Fibroblast of pulmonary artery (primary cell): ENCODE data around the gene TSC22D3.
A peak's percentile ranks its signal among the peaks of the same experiment; 100 is the strongest.

ENCODE experiments used
- DNase-seq: peaks from one replicate; pipeline ENCODE4 v3.0.0-alpha.2; 2010; ENCODE audit warnings: low read depth
- H3K4me3 ChIP-seq: replicated peaks from 2 replicates; pipeline ENCODE4 v1.5.1; 2011; ENCODE audit warnings: low read depth, mild to moderate bottlenecking, control low read depth, low read length, moderate library complexity
- CTCF ChIP-seq: IDR thresholded peaks from 2 replicates; pipeline ENCODE4 v1.5.1; 2011; ENCODE audit warnings: mild to moderate bottlenecking, control low read depth, low read length, inconsistent platforms; ENCODE audit errors: missing control alignments

The TSC22D3 gene

DNA sequence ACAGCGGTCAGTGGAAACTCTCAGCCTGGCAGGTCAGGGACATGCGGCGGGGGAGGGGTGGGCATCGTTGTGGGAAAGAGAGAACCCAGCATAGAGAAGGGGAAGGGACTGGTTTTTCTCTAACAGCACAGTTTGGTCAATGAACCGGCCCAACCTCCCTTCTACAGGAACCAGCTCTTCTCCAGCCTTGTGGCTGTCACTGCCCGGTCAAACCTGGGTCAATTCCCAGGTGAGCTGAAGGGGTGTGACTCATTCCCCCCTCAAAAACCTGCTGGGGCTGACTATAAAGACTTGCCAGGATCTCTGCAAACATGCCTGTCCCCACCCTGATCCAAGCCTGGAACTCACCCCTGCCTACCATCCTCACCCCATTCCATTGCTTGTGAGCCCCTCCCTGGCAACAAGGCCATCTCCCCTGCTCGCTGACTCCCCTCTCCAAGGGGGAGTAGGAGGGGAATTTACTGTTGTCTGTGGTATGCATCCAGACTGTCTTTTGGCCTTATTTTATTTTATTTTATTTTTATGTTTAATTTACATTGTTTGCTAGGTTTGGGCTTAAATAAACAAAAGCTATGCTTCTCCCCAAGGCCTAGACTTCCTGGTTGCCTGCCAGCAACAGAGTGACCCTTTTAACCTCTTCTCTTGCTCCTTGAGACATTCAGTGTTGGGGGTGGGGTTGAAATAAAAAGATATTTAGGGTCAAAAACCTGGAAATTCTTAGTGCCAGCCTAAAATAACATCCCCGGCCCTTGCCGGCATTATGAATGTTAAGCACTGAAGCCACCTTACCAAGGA, 49.6 kb downstream of the TSC22D3 start:
- TF ChIP-seq CTCF = no peak
- H3K4me3 ChIP-seq = no peak overlapping the region
- DNase-seq = no peak

DNA sequence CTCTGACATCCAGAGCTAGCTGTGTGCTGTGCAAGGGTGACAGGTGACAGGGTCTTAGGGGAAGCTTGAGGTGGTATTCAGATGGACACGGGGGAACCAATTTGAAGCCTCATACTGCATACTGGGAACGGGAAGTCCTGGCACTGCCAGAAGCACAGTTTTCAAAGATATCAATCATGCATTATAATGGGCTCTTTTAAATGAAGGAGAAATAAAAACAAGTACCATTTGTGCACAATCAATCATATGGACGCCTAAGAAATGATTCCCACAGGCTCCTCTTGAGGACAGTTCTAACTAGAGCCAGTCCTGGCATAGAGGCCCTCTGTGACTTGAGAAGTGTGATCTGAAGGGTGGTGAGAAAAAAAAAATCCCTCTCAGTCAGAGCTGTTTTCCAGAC, 50.9 kb downstream of the TSC22D3 start:
- DNase-seq = no peak
- TF ChIP-seq CTCF = no peak
- H3K4me3 ChIP-seq = no peak overlapping the region

- no peak overlapping the region for H3K4me3 ChIP-seq
- DNase-seq = no peak
- no peak for TF ChIP-seq CTCF
These were observed 52.1 kb downstream of the TSC22D3 start for GRCh38 chrX:107723511-107723910.

GRCh38 chrX:107721966-107722707, 53.5 kb downstream of the TSC22D3 start:
- H3K4me3 ChIP-seq = no peak overlapping the region
- DNase-seq = no peak
- TF ChIP-seq CTCF = no peak

- no peak for DNase-seq
- H3K4me3 ChIP-seq = no peak overlapping the region
- no peak for TF ChIP-seq CTCF
These were observed 54.3 kb downstream of the TSC22D3 start for GRCh38 chrX:107721318-107721717.

GRCh38 chrX:107718156-107718621, 57.4 kb downstream of the TSC22D3 start:
- peak; percentile 90 for DNase-seq
- H3K4me3 ChIP-seq = no peak overlapping the region
- TF ChIP-seq CTCF = peak; percentile 68
